ENCODE data around the gene NF1.

Gene NF1

GRCh38 chr17:31390748-31391495 lies 296.1 kb downstream of the NF1 start:
- H3K36me3 ChIP-seq (ENCODE audit: insufficient read depth, low read length): no peaks in the 10 kb centered on the region
- H3K9ac ChIP-seq (ENCODE audit: insufficient read length): no peak overlapping the region
- no peak overlapping the region for H3K27ac ChIP-seq
- DNase-seq (ENCODE audit: low read depth, low spot score): no peak
- peak overlapping the region; percentile 69 for H3K4me3 ChIP-seq
- no peaks in the 10 kb centered on the region for H3K9me3 ChIP-seq (ENCODE audit: low read depth, low read length)
- TF ChIP-seq POLR2AphosphoS5 (IDR thresholded peaks at IDR 0.05; ENCODE audit: borderline replicate concordance, low read depth, low read length): no peak
- no peak for TF ChIP-seq FOXP2 (optimal IDR thresholded peaks at IDR 0.05; ENCODE audit: control extremely low read depth, extremely low read length, insufficient read depth)
- TF ChIP-seq EZH2 (IDR thresholded peaks at IDR 0.05): no peak

- no peak within 1 kb of the TSS for H3K27ac ChIP-seq
- H3K9ac ChIP-seq (ENCODE audit: insufficient read length): no peak within 1 kb of the TSS
- H3K9me3 ChIP-seq (ENCODE audit: low read depth, low read length): no peaks in the 10 kb centered on the region
- peak within 1 kb of the TSS; percentile 69 for H3K4me3 ChIP-seq
- no peaks in the 10 kb centered on the region for H3K36me3 ChIP-seq (ENCODE audit: insufficient read depth, low read length)
- TF ChIP-seq FOXP2 (optimal IDR thresholded peaks at IDR 0.05; ENCODE audit: control extremely low read depth, extremely low read length, insufficient read depth) (no peak), EZH2 (IDR thresholded peaks at IDR 0.05) (no peak), POLR2AphosphoS5 (IDR thresholded peaks at IDR 0.05; ENCODE audit: borderline replicate concordance, low read depth, low read length) (no peak)
- DNase-seq (ENCODE audit: low read depth, low spot score): no peak
Observed at GRCh38 chr17:31391496-31391949, 296.7 kb downstream of the NF1 start, which contains the start of gene RAB11FIP4. Gene RAB11FIP4, plus strand, starts transcription at chr17:31391675. Its CDS starts 178 bp downstream, at chr17:31391853.

GRCh38 chr17:31392002-31392855 lies 297.5 kb downstream of the NF1 start:
- no peak overlapping the region for H3K27ac ChIP-seq
- H3K9me3 ChIP-seq (ENCODE audit: low read depth, low read length): no peaks in the 10 kb centered on the region
- H3K4me3 ChIP-seq: peak overlapping the region; percentile 43; the same call in 1 of the 2 replicates
- TF ChIP-seq POLR2AphosphoS5 (IDR thresholded peaks at IDR 0.05; ENCODE audit: borderline replicate concordance, low read depth, low read length) (no peak), FOXP2 (optimal IDR thresholded peaks at IDR 0.05; ENCODE audit: control extremely low read depth, extremely low read length, insufficient read depth) (no peak), EZH2 (IDR thresholded peaks at IDR 0.05) (no peak)
- H3K36me3 ChIP-seq (ENCODE audit: insufficient read depth, low read length): no peaks in the 10 kb centered on the region
- DNase-seq (ENCODE audit: low read depth, low spot score): no peak
- no peak overlapping the region for H3K9ac ChIP-seq (ENCODE audit: insufficient read length)

GRCh38 chr17:31392856-31393748 lies 298.3 kb downstream of the NF1 start:
- TF ChIP-seq EZH2 (IDR thresholded peaks at IDR 0.05): no peak
- no peak for TF ChIP-seq FOXP2 (optimal IDR thresholded peaks at IDR 0.05; ENCODE audit: control extremely low read depth, extremely low read length, insufficient read depth)
- no peak for TF ChIP-seq POLR2AphosphoS5 (IDR thresholded peaks at IDR 0.05; ENCODE audit: borderline replicate concordance, low read depth, low read length)
- Histone ChIP-seq H3K27ac (no peak overlapping the region), H3K36me3 (ENCODE audit: insufficient read depth, low read length) (no peaks in the 10 kb centered on the region), H3K9me3 (ENCODE audit: low read depth, low read length) (no peaks in the 10 kb centered on the region), H3K4me3 (no peak overlapping the region), H3K9ac (ENCODE audit: insufficient read length) (no peak overlapping the region)
- DNase-seq (ENCODE audit: low read depth, low spot score): no peak

GRCh38 chr17:31393749-31394146 lies 299.0 kb downstream of the NF1 start:
- H3K27ac ChIP-seq: no peak overlapping the region
- H3K9ac ChIP-seq (ENCODE audit: insufficient read length): no peak overlapping the region
- no peak for DNase-seq (ENCODE audit: low read depth, low spot score)
- H3K36me3 ChIP-seq (ENCODE audit: insufficient read depth, low read length): no peaks in the 10 kb centered on the region
- no peak overlapping the region for H3K4me3 ChIP-seq
- H3K9me3 ChIP-seq (ENCODE audit: low read depth, low read length): no peaks in the 10 kb centered on the region
- TF ChIP-seq FOXP2 (optimal IDR thresholded peaks at IDR 0.05; ENCODE audit: control extremely low read depth, extremely low read length, insufficient read depth): no peak
- no peak for TF ChIP-seq EZH2 (IDR thresholded peaks at IDR 0.05)
- TF ChIP-seq POLR2AphosphoS5 (IDR thresholded peaks at IDR 0.05; ENCODE audit: borderline replicate concordance, low read depth, low read length): no peak

- DNase-seq (ENCODE audit: low read depth, low spot score): peak; percentile 24
- no peaks in the 10 kb centered on the region for H3K36me3 ChIP-seq (ENCODE audit: insufficient read depth, low read length)
- H3K9me3 ChIP-seq (ENCODE audit: low read depth, low read length): no peaks in the 10 kb centered on the region
- no peak overlapping the region for H3K27ac ChIP-seq
- H3K9ac ChIP-seq (ENCODE audit: insufficient read length): no peak overlapping the region
- TF ChIP-seq FOXP2 (optimal IDR thresholded peaks at IDR 0.05; ENCODE audit: control extremely low read depth, extremely low read length, insufficient read depth): no peak
- TF ChIP-seq EZH2 (IDR thresholded peaks at IDR 0.05): no peak
- TF ChIP-seq POLR2AphosphoS5 (IDR thresholded peaks at IDR 0.05; ENCODE audit: borderline replicate concordance, low read depth, low read length): no peak
- no peak overlapping the region for H3K4me3 ChIP-seq
Observed at GRCh38 chr17:31394544-31394943, 299.8 kb downstream of the NF1 start.

- TF ChIP-seq EZH2 (IDR thresholded peaks at IDR 0.05) (no peak), POLR2AphosphoS5 (IDR thresholded peaks at IDR 0.05; ENCODE audit: borderline replicate concordance, low read depth, low read length) (no peak), FOXP2 (optimal IDR thresholded peaks at IDR 0.05; ENCODE audit: control extremely low read depth, extremely low read length, insufficient read depth) (no peak)
- no peak for DNase-seq (ENCODE audit: low read depth, low spot score)
- no peak overlapping the region for H3K4me3 ChIP-seq
- no peaks in the 10 kb centered on the region for H3K9me3 ChIP-seq (ENCODE audit: low read depth, low read length)
- no peaks in the 10 kb centered on the region for H3K36me3 ChIP-seq (ENCODE audit: insufficient read depth, low read length)
- no peak overlapping the region for H3K9ac ChIP-seq (ENCODE audit: insufficient read length)
- no peak overlapping the region for H3K27ac ChIP-seq
Observed at GRCh38 chr17:31397256-31397939, 302.6 kb downstream of the NF1 start.

All from SK-N-MC (cell line).